ENCODE data around the gene CARD16.
"Not testable (repeated sequence)": the region's sequence is repeated elsewhere in the genome, so short reads cannot be mapped to it uniquely, and the experiment has no call there.

The CARD16 gene

GRCh38 chr11:105046898-105047579 is 1.9 kb upstream of the CARD16 start:
- DNase-seq: no peak

- no peak for DNase-seq
These were observed 651 bp upstream of the CARD16 start for GRCh38 chr11:105045676-105046296.

GRCh38 chr11:105042178-105042577 is 3.0 kb downstream of the CARD16 start:
- DNase-seq: no peak

- no peak for DNase-seq
These were observed 4.4 kb downstream of the CARD16 start for GRCh38 chr11:105040703-105041102.

GRCh38 chr11:105034813-105035620 is 10.1 kb downstream of the CARD16 start, which contains the start of gene CASP1:
CASP1 (minus strand) TSS chr11:105035144; CDS start chr11:105035113, 31 bp downstream.
- DNase-seq: no peak

- not testable (repeated sequence) for DNase-seq
These were observed 10.7 kb downstream of the CARD16 start for GRCh38 chr11:105034388-105034787.

GRCh38 chr11:105033781-105034180 is 11.4 kb downstream of the CARD16 start:
- no peak for DNase-seq

- DNase-seq: no peak
These were observed 11.8 kb downstream of the CARD16 start for GRCh38 chr11:105033343-105033742.

- no peak for DNase-seq
These were observed 12.6 kb downstream of the CARD16 start for GRCh38 chr11:105032495-105032894.

GRCh38 chr11:105027678-105028077 is 17.5 kb downstream of the CARD16 start:
- no peak for DNase-seq

- no peak for DNase-seq
These were observed 20.7 kb downstream of the CARD16 start for GRCh38 chr11:105024394-105024793.

- DNase-seq: peak; percentile 16
These were observed 22.1 kb downstream of the CARD16 start, which contains the start of gene CASP5 for GRCh38 chr11:105023003-105023402. CASP5 (minus strand) TSS chr11:105023168; CDS start chr11:105023136, 32 bp downstream.

- DNase-seq: no peak
These were observed 22.6 kb downstream of the CARD16 start for GRCh38 chr11:105022527-105022926.

- DNase-seq: no peak
These were observed 37.7 kb downstream of the CARD16 start for GRCh38 chr11:105007463-105007862.

GRCh38 chr11:105005451-105005845 is 39.7 kb downstream of the CARD16 start:
- no peak for DNase-seq

GRCh38 chr11:105004021-105004420 is 41.1 kb downstream of the CARD16 start:
- no peak for DNase-seq

GRCh38 chr11:105003151-105003550 is 42.0 kb downstream of the CARD16 start:
- no peak for DNase-seq

GRCh38 chr11:105000797-105001196 is 44.3 kb downstream of the CARD16 start:
- DNase-seq: no peak

GRCh38 chr11:105000167-105000566 is 45.0 kb downstream of the CARD16 start:
- DNase-seq: no peak

GRCh38 chr11:104999721-105000120 is 45.4 kb downstream of the CARD16 start:
- DNase-seq: no peak

GRCh38 chr11:104997288-104997687 is 47.8 kb downstream of the CARD16 start:
- DNase-seq: no peak

GRCh38 chr11:104995001-104995408 is 50.1 kb downstream of the CARD16 start:
- DNase-seq: no peak

- no peak for DNase-seq
These were observed 52.4 kb downstream of the CARD16 start for GRCh38 chr11:104992781-104993180.

GRCh38 chr11:104991994-104992393 is 53.1 kb downstream of the CARD16 start:
- no peak for DNase-seq

Measured in NCI-H526 treated with DMSO at 0.1 percent for 48 hours (cell line).